ENCODE data around the gene POLR3F. TPM values are rescaled to one million over a fixed set of nuclear protein-coding genes. Genes with fewer than 3 reads are reported as not detected.
"Not testable (repeated sequence)": the region's sequence is repeated elsewhere in the genome, so short reads cannot be mapped to it uniquely, and the experiment has no call there.

The POLR3F gene
- total and polyA plus RNA-seq, 4 donors: 15.9 to 30.1 (median 23.5) TPM

GRCh38 chr20:18522066-18522465 lies 54.9 kb downstream of the POLR3F start:
- not testable (repeated sequence) for H3K27ac ChIP-seq (ENCODE audit: low read depth, low read length); H3K4me3 ChIP-seq (ENCODE audit: low read depth, low read length); H3K9me3 ChIP-seq (ENCODE audit: control insufficient read depth, insufficient read depth, low read length); H3K4me1 ChIP-seq (ENCODE audit: control insufficient read depth, insufficient read depth, low read length); H3K27me3 ChIP-seq (ENCODE audit: control insufficient read depth, insufficient read depth, low read length); DNase-seq (ENCODE audit: low read depth in 4 of 6, low spot score in 6 of 6)
- H3K36me3 ChIP-seq (ENCODE audit: control insufficient read depth, insufficient read depth, low read length): peaks cover 25% of the 10 kb centered on the region
- WGBS (ENCODE audit: insufficient coverage): 65% methylated on average over 7 of the region's 9 CpGs

GRCh38 chr20:18523066-18523465 lies 55.9 kb downstream of the POLR3F start:
- 90% methylated on average over 2 of the region's 2 CpGs for WGBS (ENCODE audit: insufficient coverage)

GRCh38 chr20:18524646-18525045 lies 57.5 kb downstream of the POLR3F start:
- no peak overlapping the region for H3K27ac ChIP-seq (ENCODE audit: low read depth, low read length)
- no CpG with 5 or more reads among the region's 1 CpG for WGBS (ENCODE audit: insufficient coverage)
- no peak overlapping the region for H3K4me3 ChIP-seq (ENCODE audit: low read depth, low read length)
- DNase-seq (ENCODE audit: low read depth in 4 of 6, low spot score in 6 of 6): no peak
- H3K4me1 ChIP-seq (ENCODE audit: control insufficient read depth, insufficient read depth, low read length): no peaks in the 10 kb centered on the region
- H3K36me3 ChIP-seq (ENCODE audit: control insufficient read depth, insufficient read depth, low read length): peaks cover 37% of the 10 kb centered on the region
- H3K9me3 ChIP-seq (ENCODE audit: control insufficient read depth, insufficient read depth, low read length): no peaks in the 10 kb centered on the region
- H3K27me3 ChIP-seq (ENCODE audit: control insufficient read depth, insufficient read depth, low read length): no peaks in the 10 kb centered on the region

More at GRCh38 chr20:18523066-18523465, 55.9 kb downstream of the POLR3F start:
- Histone ChIP-seq H3K27me3 (ENCODE audit: control insufficient read depth, insufficient read depth, low read length) (no peaks in the 10 kb centered on the region), H3K27ac (ENCODE audit: low read depth, low read length) (no peak overlapping the region), H3K4me1 (ENCODE audit: control insufficient read depth, insufficient read depth, low read length) (no peaks in the 10 kb centered on the region), H3K4me3 (ENCODE audit: low read depth, low read length) (no peak overlapping the region), H3K9me3 (ENCODE audit: control insufficient read depth, insufficient read depth, low read length) (no peaks in the 10 kb centered on the region), H3K36me3 (ENCODE audit: control insufficient read depth, insufficient read depth, low read length) (peaks cover 33% of the 10 kb centered on the region)
- DNase-seq (ENCODE audit: low read depth in 4 of 6, low spot score in 6 of 6): no peak

- H3K27ac ChIP-seq (ENCODE audit: low read depth, low read length); H3K27me3 ChIP-seq (ENCODE audit: control insufficient read depth, insufficient read depth, low read length); H3K4me1 ChIP-seq (ENCODE audit: control insufficient read depth, insufficient read depth, low read length); H3K4me3 ChIP-seq (ENCODE audit: low read depth, low read length); DNase-seq (ENCODE audit: low read depth in 4 of 6, low spot score in 6 of 6); H3K9me3 ChIP-seq (ENCODE audit: control insufficient read depth, insufficient read depth, low read length): not testable (repeated sequence)
- H3K36me3 ChIP-seq (ENCODE audit: control insufficient read depth, insufficient read depth, low read length): peaks cover 53% of the 10 kb centered on the region
- WGBS (ENCODE audit: insufficient coverage): 83% methylated on average over 14 of the region's 14 CpGs
These were observed 59.6 kb downstream of the POLR3F start for GRCh38 chr20:18526761-18527160.

- Histone ChIP-seq H3K9me3 (ENCODE audit: control insufficient read depth, insufficient read depth, low read length) (no peaks in the 10 kb centered on the region), H3K27me3 (ENCODE audit: control insufficient read depth, insufficient read depth, low read length) (no peaks in the 10 kb centered on the region), H3K36me3 (ENCODE audit: control insufficient read depth, insufficient read depth, low read length) (peaks cover 56% of the 10 kb centered on the region), H3K27ac (ENCODE audit: low read depth, low read length) (no peak overlapping the region), H3K4me3 (ENCODE audit: low read depth, low read length) (no peak overlapping the region), H3K4me1 (ENCODE audit: control insufficient read depth, insufficient read depth, low read length) (no peaks in the 10 kb centered on the region)
- WGBS (ENCODE audit: insufficient coverage): no CpG with 5 or more reads among the region's 2 CpGs
- no peak for DNase-seq (ENCODE audit: low read depth in 4 of 6, low spot score in 6 of 6)
These were observed 60.1 kb downstream of the POLR3F start for GRCh38 chr20:18527339-18527738.

- Histone ChIP-seq H3K9me3 (ENCODE audit: control insufficient read depth, insufficient read depth, low read length) (no peaks in the 10 kb centered on the region), H3K36me3 (ENCODE audit: control insufficient read depth, insufficient read depth, low read length) (peaks cover 61% of the 10 kb centered on the region), H3K4me1 (ENCODE audit: control insufficient read depth, insufficient read depth, low read length) (no peaks in the 10 kb centered on the region), H3K27me3 (ENCODE audit: control insufficient read depth, insufficient read depth, low read length) (no peaks in the 10 kb centered on the region), H3K4me3 (ENCODE audit: low read depth, low read length) (no peak overlapping the region), H3K27ac (ENCODE audit: low read depth, low read length) (no peak overlapping the region)
- 100% methylated on average over 2 of the region's 2 CpGs for WGBS (ENCODE audit: insufficient coverage)
- DNase-seq (ENCODE audit: low read depth in 4 of 6, low spot score in 6 of 6): no peak
These were observed 60.6 kb downstream of the POLR3F start for GRCh38 chr20:18527836-18528235.

GRCh38 chr20:18529041-18529440 lies 61.9 kb downstream of the POLR3F start:
- Histone ChIP-seq H3K9me3 (ENCODE audit: control insufficient read depth, insufficient read depth, low read length) (no peaks in the 10 kb centered on the region), H3K36me3 (ENCODE audit: control insufficient read depth, insufficient read depth, low read length) (peaks cover 60% of the 10 kb centered on the region), H3K27me3 (ENCODE audit: control insufficient read depth, insufficient read depth, low read length) (no peaks in the 10 kb centered on the region), H3K4me3 (ENCODE audit: low read depth, low read length) (no peak overlapping the region), H3K27ac (ENCODE audit: low read depth, low read length) (no peak overlapping the region), H3K4me1 (ENCODE audit: control insufficient read depth, insufficient read depth, low read length) (no peaks in the 10 kb centered on the region)
- DNase-seq (ENCODE audit: low read depth in 4 of 6, low spot score in 6 of 6): no peak

- no peak overlapping the region for H3K27ac ChIP-seq (ENCODE audit: low read depth, low read length)
- 96% methylated on average over 4 of the region's 6 CpGs for WGBS (ENCODE audit: insufficient coverage)
- peaks cover 38% of the 10 kb centered on the region for H3K36me3 ChIP-seq (ENCODE audit: control insufficient read depth, insufficient read depth, low read length)
- DNase-seq (ENCODE audit: low read depth in 4 of 6, low spot score in 6 of 6): no peak
- H3K27me3 ChIP-seq (ENCODE audit: control insufficient read depth, insufficient read depth, low read length): no peaks in the 10 kb centered on the region
- H3K9me3 ChIP-seq (ENCODE audit: control insufficient read depth, insufficient read depth, low read length): no peaks in the 10 kb centered on the region
- no peaks in the 10 kb centered on the region for H3K4me1 ChIP-seq (ENCODE audit: control insufficient read depth, insufficient read depth, low read length)
- no peak overlapping the region for H3K4me3 ChIP-seq (ENCODE audit: low read depth, low read length)
These were observed 65.4 kb downstream of the POLR3F start for GRCh38 chr20:18532626-18533025.

GRCh38 chr20:18533491-18533890 lies 66.3 kb downstream of the POLR3F start:
- Histone ChIP-seq H3K36me3 (ENCODE audit: control insufficient read depth, insufficient read depth, low read length) (peaks cover 41% of the 10 kb centered on the region), H3K27me3 (ENCODE audit: control insufficient read depth, insufficient read depth, low read length) (no peaks in the 10 kb centered on the region), H3K9me3 (ENCODE audit: control insufficient read depth, insufficient read depth, low read length) (no peaks in the 10 kb centered on the region), H3K27ac (ENCODE audit: low read depth, low read length) (no peak overlapping the region), H3K4me1 (ENCODE audit: control insufficient read depth, insufficient read depth, low read length) (no peaks in the 10 kb centered on the region), H3K4me3 (ENCODE audit: low read depth, low read length) (no peak overlapping the region)
- DNase-seq (ENCODE audit: low read depth in 4 of 6, low spot score in 6 of 6): no peak
- 60% methylated on average over 1 of the region's 1 CpG for WGBS (ENCODE audit: insufficient coverage)

- Histone ChIP-seq H3K9me3 (ENCODE audit: control insufficient read depth, insufficient read depth, low read length) (no peaks in the 10 kb centered on the region), H3K27ac (ENCODE audit: low read depth, low read length) (no peak overlapping the region), H3K4me1 (ENCODE audit: control insufficient read depth, insufficient read depth, low read length) (no peaks in the 10 kb centered on the region), H3K4me3 (ENCODE audit: low read depth, low read length) (no peak overlapping the region), H3K36me3 (ENCODE audit: control insufficient read depth, insufficient read depth, low read length) (peaks cover 41% of the 10 kb centered on the region), H3K27me3 (ENCODE audit: control insufficient read depth, insufficient read depth, low read length) (no peaks in the 10 kb centered on the region)
- 96% methylated on average over 3 of the region's 6 CpGs for WGBS (ENCODE audit: insufficient coverage)
- no peak for DNase-seq (ENCODE audit: low read depth in 4 of 6, low spot score in 6 of 6)
These were observed 66.9 kb downstream of the POLR3F start for GRCh38 chr20:18533978-18534644.
